ENCODE results near the gene CD300H. TPM values are rescaled to one million over a fixed set of nuclear protein-coding genes. Genes with fewer than 3 reads are reported as not detected.

Gene CD300H
- total RNA-seq, 4 donors from 2014 or later: not detected

GRCh38 chr17:74524653-74525464 lies 42.5 kb downstream of the CD300H start:
- intact Hi-C loops (cut with DNase I): no loop called here

GRCh38 chr17:74523308-74523707 lies 44.0 kb downstream of the CD300H start:
- H3K36me3 ChIP-seq: no peaks in the 10 kb centered on the region
- H3K4me3 ChIP-seq: no peak overlapping the region
- peaks cover 0 to 10% (median 0%) of the 10 kb centered on the region in 4 donors for H3K27me3 ChIP-seq
- DNase-seq (ENCODE audit: extremely low spot score): peak; percentile 47
- H3K27ac ChIP-seq (replicated peaks in 1 of 4): no peak overlapping the region
- H3K9me3 ChIP-seq: peaks cover 0 to 13% (median 5%) of the 10 kb centered on the region in 4 donors
- H3K4me1 ChIP-seq: no peaks in the 10 kb centered on the region
- WGBS: 100% methylated on average over 1 of the region's 3 CpGs
- no peak for TF ChIP-seq POLR2AphosphoS5 (IDR thresholded peaks at IDR 0.05)
- TF ChIP-seq POLR2A (IDR thresholded peaks at IDR 0.05; ENCODE audit: low read depth): no peak
- TF ChIP-seq CTCF (IDR thresholded peaks at IDR 0.05): no peak
- TF ChIP-seq EP300 (IDR thresholded peaks at IDR 0.05): no peak
- intact Hi-C loops (cut with DNase I): no loop called here

More at GRCh38 chr17:74524653-74525464, 42.5 kb downstream of the CD300H start:
- Histone ChIP-seq H3K4me1 (no peaks in the 10 kb centered on the region), H3K9me3 (peaks cover 0 to 13% (median 5%) of the 10 kb centered on the region in 4 donors), H3K27me3 (peaks cover 0 to 10% (median 0%) of the 10 kb centered on the region in 4 donors), H3K36me3 (no peaks in the 10 kb centered on the region), H3K4me3 (no peak overlapping the region), H3K27ac (replicated peaks in 1 of 4) (no peak overlapping the region)
- DNase-seq (ENCODE audit: extremely low spot score): peak; percentile 75
- WGBS: 75% methylated on average over 11 of the region's 11 CpGs
- TF ChIP-seq POLR2A (IDR thresholded peaks at IDR 0.05; ENCODE audit: low read depth): no peak
- no peak for TF ChIP-seq EP300 (IDR thresholded peaks at IDR 0.05)
- no peak for TF ChIP-seq POLR2AphosphoS5 (IDR thresholded peaks at IDR 0.05)
- no peak for TF ChIP-seq CTCF (IDR thresholded peaks at IDR 0.05)

- H3K9me3 ChIP-seq: peaks cover 0 to 13% (median 5%) of the 10 kb centered on the region in 4 donors
- intact Hi-C loops (cut with DNase I): no loop called here
- TF ChIP-seq POLR2AphosphoS5 (IDR thresholded peaks at IDR 0.05): no peak
- no peak for TF ChIP-seq EP300 (IDR thresholded peaks at IDR 0.05)
- TF ChIP-seq CTCF (IDR thresholded peaks at IDR 0.05): no peak
- no peak for TF ChIP-seq POLR2A (IDR thresholded peaks at IDR 0.05; ENCODE audit: low read depth)
- no peaks in the 10 kb centered on the region for H3K36me3 ChIP-seq
- no peaks in the 10 kb centered on the region for H3K4me1 ChIP-seq
- peak; percentile 77 for DNase-seq (ENCODE audit: extremely low spot score)
- no peak overlapping the region for H3K4me3 ChIP-seq
- H3K27me3 ChIP-seq: peaks cover 0 to 10% (median 0%) of the 10 kb centered on the region in 4 donors
- WGBS: 90% methylated on average over 7 of the region's 10 CpGs
- no peak overlapping the region for H3K27ac ChIP-seq (replicated peaks in 1 of 4)
These were observed 44.8 kb downstream of the CD300H start for GRCh38 chr17:74522381-74523105.

GRCh38 chr17:74521701-74522201 lies 45.6 kb downstream of the CD300H start:
- H3K9me3 ChIP-seq: peaks cover 0 to 13% (median 5%) of the 10 kb centered on the region in 4 donors
- intact Hi-C loops (cut with DNase I): no loop called here
- peak overlapping the region; percentile 14 to 65 (median 46) for H3K27ac ChIP-seq (replicated peaks in 1 of 4)
- WGBS: 74% methylated on average over 8 of the region's 9 CpGs
- no peak overlapping the region for H3K4me3 ChIP-seq
- H3K27me3 ChIP-seq: peaks cover 0 to 10% (median 0%) of the 10 kb centered on the region in 4 donors
- H3K36me3 ChIP-seq: no peaks in the 10 kb centered on the region
- TF ChIP-seq POLR2AphosphoS5 (IDR thresholded peaks at IDR 0.05) (no peak), CTCF (IDR thresholded peaks at IDR 0.05) (no peak), EP300 (IDR thresholded peaks at IDR 0.05) (no peak), POLR2A (IDR thresholded peaks at IDR 0.05; ENCODE audit: low read depth) (no peak)
- peak; percentile 87 for DNase-seq (ENCODE audit: extremely low spot score)
- H3K4me1 ChIP-seq: no peaks in the 10 kb centered on the region
